GM10266 (cell line): Measurements from ENCODE around the gene CNTNAP1.

Source experiments
- DNase-seq: peaks from one replicate; pipeline ENCODE4 v3.0.0; 2012; ENCODE audit errors: extremely low spot score
- CTCF ChIP-seq: IDR thresholded peaks from 2 replicates; pipeline ENCODE4 v1.5.1; 2012; ENCODE audit warnings: mild to moderate bottlenecking, low read depth; ENCODE audit not compliant: control insufficient read depth, insufficient read depth; ENCODE audit errors: missing control alignments

Gene CNTNAP1

GRCh38 chr17:42700586-42701289 is 18.4 kb downstream of the CNTNAP1 start:
- DNase-seq = no peak
- TF ChIP-seq CTCF = no peak

- no peak for DNase-seq
- TF ChIP-seq CTCF = no peak
These were observed 20.1 kb downstream of the CNTNAP1 start for GRCh38 chr17:42702446-42702845.

- no peak for TF ChIP-seq CTCF
These were observed 22.1 kb downstream of the CNTNAP1 start for GRCh38 chr17:42704490-42704836.

GRCh38 chr17:42704837-42705494 is 22.6 kb downstream of the CNTNAP1 start:
- DNase-seq = peak; percentile 81
- TF ChIP-seq CTCF = no peak

More at GRCh38 chr17:42704490-42704836, 22.1 kb downstream of the CNTNAP1 start:
- no peak for DNase-seq

- DNase-seq = no peak
- TF ChIP-seq CTCF = no peak
These were observed 24.4 kb downstream of the CNTNAP1 start for GRCh38 chr17:42706732-42707131.

- no peak for TF ChIP-seq CTCF
- DNase-seq = no peak
These were observed 26.3 kb downstream of the CNTNAP1 start for GRCh38 chr17:42708588-42708987.

- no peak for TF ChIP-seq CTCF
- no peak for DNase-seq
These were observed 27.2 kb downstream of the CNTNAP1 start for GRCh38 chr17:42709561-42709960.
